ENCODE measurements around the gene STT3B. TPM values are rescaled to one million over a fixed set of nuclear protein-coding genes. Genes with fewer than 3 reads are reported as not detected.

STT3B gene
- total and polyA plus RNA-seq, 2 of the 13 experiments (the other 11 are each of a cell fraction or from before 2014, with no cell fraction given): 85.0 to 205 TPM

DNA sequence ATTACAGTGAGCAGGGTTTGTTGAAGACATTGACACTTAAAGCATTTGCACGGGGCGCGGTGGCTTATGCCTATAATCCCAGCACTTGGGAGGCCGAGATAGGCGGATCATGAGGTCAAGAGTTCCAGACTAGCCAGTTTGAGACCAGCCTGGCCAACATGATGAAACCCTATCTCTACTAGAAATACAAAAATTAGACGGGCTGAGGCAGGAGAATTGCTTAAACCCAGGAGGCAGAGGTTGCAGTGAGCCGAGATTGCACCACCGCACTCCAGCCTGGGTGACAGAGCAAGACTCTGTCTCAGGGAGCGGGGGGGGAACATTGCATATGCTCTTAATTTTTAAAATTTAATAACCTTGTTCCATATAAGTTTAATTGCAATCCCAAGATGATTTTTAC, 11.9 kb downstream of the STT3B start:
- intact Hi-C loops (cut with micrococcal nuclease; ENCODE audit: unreplicated experiment) (no loop called here), in situ Hi-C loops (cut with HindIII; ENCODE audit: extremely low pct_ligation_motif_present, low pct_unique_long_range_greater_than_20kb) (no loop called here)
- DNase-seq (ENCODE audit: low spot score) (peak; percentile 16), ATAC-seq (peak; percentile 68), FAIRE-seq (no peak)
- no peak overlapping the region for H2AFZ ChIP-seq (ENCODE audit: low read length)
- no peak overlapping the region for H3K9ac ChIP-seq (ENCODE audit: insufficient read depth, low read depth, low read length)
- no peaks in the 10 kb centered on the region for H3K9me3 ChIP-seq (ENCODE audit: low read length)
- H3K4me2 ChIP-seq (ENCODE audit: low read depth, low read length): no peak overlapping the region
- peaks cover 21% of the 10 kb centered on the region; the same call in 1 of the 2 replicates for H4K20me1 ChIP-seq (ENCODE audit: insufficient read depth, low read length)
- BruUV-seq (replicated peaks): no TSS peak
- CTCF ChIA-PET (ENCODE audit: low intra/inter-chr PET ratio, low total read pairs): no interaction called here
- H3K36me3 ChIP-seq (replicated peaks in 1 of 2; ENCODE audit: control insufficient read depth in 1 of 2, insufficient read depth in 2 of 2, low read length in 2 of 2): no peaks in the 10 kb centered on the region
- no peak overlapping the region for H3K4me3 ChIP-seq (replicated peaks in 1 of 3; ENCODE audit: insufficient read depth in 1 of 3, low read depth in 2 of 3, low read length in 3 of 3)
- H3K27ac ChIP-seq (ENCODE audit: extremely low read length, insufficient read depth, low read length): no peak overlapping the region
- POLR2A ChIA-PET: interaction anchor here (2.2 kb wide), 1 partner anchor 12 kb away, joined by 13 read pairs; the partner anchor contains the start of gene STT3B
- H3K79me2 ChIP-seq (ENCODE audit: insufficient read depth, low read length): peaks cover 97% of the 10 kb centered on the region
- 69% methylated on average over 9 of the region's 9 CpGs for WGBS (ENCODE audit: low lambda C conversion rate)
- H3K27me3 ChIP-seq (ENCODE audit: control insufficient read depth in 1 of 2, insufficient read depth in 2 of 2, low read length in 2 of 2): no peaks in the 10 kb centered on the region
- TF ChIP-seq HDAC2 (CRISPR knock-in tag; IDR thresholded peaks at IDR 0.05) (no peak), NFE2L1 (CRISPR knock-in tag; IDR thresholded peaks at IDR 0.05; ENCODE audit: borderline replicate concordance) (no peak), SMC3 (IDR thresholded peaks at IDR 0.05; ENCODE audit: low read length) (no peak), GATAD2A (CRISPR knock-in tag; IDR thresholded peaks at IDR 0.05) (0 out of 2 replicates have a peak, but pooled peaks have one; percentile 12), CEBPB (IDR thresholded peaks at IDR 0.05; ENCODE audit: borderline replicate concordance, low read depth, low read length) (peak; percentile 48; the same call in 1 of the 2 replicates), CEBPG (CRISPR knock-in tag; IDR thresholded peaks at IDR 0.05) (0 out of 2 replicates have a peak, but pooled peaks have one; percentile 42)
- TF ChIP-seq, protein P1, sequence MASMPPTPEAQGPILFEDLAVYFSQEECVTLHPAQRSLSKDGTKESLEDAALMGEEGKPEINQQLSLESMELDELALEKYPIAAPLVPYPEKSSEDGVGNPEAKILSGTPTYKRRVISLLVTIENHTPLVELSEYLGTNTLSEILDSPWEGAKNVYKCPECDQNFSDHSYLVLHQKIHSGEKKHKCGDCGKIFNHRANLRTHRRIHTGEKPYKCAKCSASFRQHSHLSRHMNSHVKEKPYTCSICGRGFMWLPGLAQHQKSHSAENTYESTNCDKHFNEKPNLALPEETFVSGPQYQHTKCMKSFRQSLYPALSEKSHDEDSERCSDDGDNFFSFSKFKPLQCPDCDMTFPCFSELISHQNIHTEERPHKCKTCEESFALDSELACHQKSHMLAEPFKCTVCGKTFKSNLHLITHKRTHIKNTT (CRISPR knock-in tag; IDR thresholded peaks at IDR 0.05): no peak
- TF ChIP-seq, protein P2, sequence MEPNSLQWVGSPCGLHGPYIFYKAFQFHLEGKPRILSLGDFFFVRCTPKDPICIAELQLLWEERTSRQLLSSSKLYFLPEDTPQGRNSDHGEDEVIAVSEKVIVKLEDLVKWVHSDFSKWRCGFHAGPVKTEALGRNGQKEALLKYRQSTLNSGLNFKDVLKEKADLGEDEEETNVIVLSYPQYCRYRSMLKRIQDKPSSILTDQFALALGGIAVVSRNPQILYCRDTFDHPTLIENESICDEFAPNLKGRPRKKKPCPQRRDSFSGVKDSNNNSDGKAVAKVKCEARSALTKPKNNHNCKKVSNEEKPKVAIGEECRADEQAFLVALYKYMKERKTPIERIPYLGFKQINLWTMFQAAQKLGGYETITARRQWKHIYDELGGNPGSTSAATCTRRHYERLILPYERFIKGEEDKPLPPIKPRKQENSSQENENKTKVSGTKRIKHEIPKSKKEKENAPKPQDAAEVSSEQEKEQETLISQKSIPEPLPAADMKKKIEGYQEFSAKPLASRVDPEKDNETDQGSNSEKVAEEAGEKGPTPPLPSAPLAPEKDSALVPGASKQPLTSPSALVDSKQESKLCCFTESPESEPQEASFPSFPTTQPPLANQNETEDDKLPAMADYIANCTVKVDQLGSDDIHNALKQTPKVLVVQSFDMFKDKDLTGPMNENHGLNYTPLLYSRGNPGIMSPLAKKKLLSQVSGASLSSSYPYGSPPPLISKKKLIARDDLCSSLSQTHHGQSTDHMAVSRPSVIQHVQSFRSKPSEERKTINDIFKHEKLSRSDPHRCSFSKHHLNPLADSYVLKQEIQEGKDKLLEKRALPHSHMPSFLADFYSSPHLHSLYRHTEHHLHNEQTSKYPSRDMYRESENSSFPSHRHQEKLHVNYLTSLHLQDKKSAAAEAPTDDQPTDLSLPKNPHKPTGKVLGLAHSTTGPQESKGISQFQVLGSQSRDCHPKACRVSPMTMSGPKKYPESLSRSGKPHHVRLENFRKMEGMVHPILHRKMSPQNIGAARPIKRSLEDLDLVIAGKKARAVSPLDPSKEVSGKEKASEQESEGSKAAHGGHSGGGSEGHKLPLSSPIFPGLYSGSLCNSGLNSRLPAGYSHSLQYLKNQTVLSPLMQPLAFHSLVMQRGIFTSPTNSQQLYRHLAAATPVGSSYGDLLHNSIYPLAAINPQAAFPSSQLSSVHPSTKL (CRISPR knock-in tag; IDR thresholded peaks at IDR 0.05): 0 out of 2 replicates have a peak, but pooled peaks have one; percentile 20
- TF ChIP-seq, protein P3, sequence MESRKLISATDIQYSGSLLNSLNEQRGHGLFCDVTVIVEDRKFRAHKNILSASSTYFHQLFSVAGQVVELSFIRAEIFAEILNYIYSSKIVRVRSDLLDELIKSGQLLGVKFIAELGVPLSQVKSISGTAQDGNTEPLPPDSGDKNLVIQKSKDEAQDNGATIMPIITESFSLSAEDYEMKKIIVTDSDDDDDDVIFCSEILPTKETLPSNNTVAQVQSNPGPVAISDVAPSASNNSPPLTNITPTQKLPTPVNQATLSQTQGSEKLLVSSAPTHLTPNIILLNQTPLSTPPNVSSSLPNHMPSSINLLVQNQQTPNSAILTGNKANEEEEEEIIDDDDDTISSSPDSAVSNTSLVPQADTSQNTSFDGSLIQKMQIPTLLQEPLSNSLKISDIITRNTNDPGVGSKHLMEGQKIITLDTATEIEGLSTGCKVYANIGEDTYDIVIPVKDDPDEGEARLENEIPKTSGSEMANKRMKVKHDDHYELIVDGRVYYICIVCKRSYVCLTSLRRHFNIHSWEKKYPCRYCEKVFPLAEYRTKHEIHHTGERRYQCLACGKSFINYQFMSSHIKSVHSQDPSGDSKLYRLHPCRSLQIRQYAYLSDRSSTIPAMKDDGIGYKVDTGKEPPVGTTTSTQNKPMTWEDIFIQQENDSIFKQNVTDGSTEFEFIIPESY (CRISPR knock-in tag; IDR thresholded peaks at IDR 0.05): peak; percentile 67; the same call in 1 of the 2 replicates
- peaks cover 24% of the 10 kb centered on the region for H3K4me1 ChIP-seq (ENCODE audit: insufficient read depth, low read length)
